Endometrial microvascular endothelial cells (primary cell): ENCODE measurements around the gene LAMC3. TPM values are rescaled to one million over a fixed set of nuclear protein-coding genes. Genes with fewer than 3 reads are reported as not detected.

ENCODE experiments used
- in situ Hi-C: cut with HindIII; loops from 2 replicates; pipeline ENCODE4 v1.10.0; 2017; ENCODE audit warnings: low sequenced_read_pairs, low pct_unique_long_range_greater_than_20kb; ENCODE audit errors: inconsistent ontology term
- total RNA-seq: library from RNA; depleted of rRNA; stranded (reverse); fragments of >200 nt; gene quantifications from one replicate; pipeline ENCODE4 v1.2.3, GENCODE V29; 2015; ENCODE audit errors: inconsistent ontology term

Gene LAMC3
- total RNA-seq, 1 donor from 2014 or later = not detected

GRCh38 chr9:131001990-131002389 lies 7.0 kb upstream of the LAMC3 start:
- in situ Hi-C loops = no loop called here

GRCh38 chr9:131006601-131007000 lies 2.4 kb upstream of the LAMC3 start:
- in situ Hi-C loops = no loop called here

- in situ Hi-C loops = no loop called here
Measured at GRCh38 chr9:131008086-131008485, 888 bp upstream of the LAMC3 start.

GRCh38 chr9:131008563-131008908 lies 438 bp upstream of the LAMC3 start:
- in situ Hi-C loops = no loop called here

- in situ Hi-C loops = no loop called here
Measured at GRCh38 chr9:131010482-131011273, 1.7 kb downstream of the LAMC3 start.

- in situ Hi-C loops = no loop called here
Measured at GRCh38 chr9:131011274-131012022, 2.5 kb downstream of the LAMC3 start.

- in situ Hi-C loops = no loop called here
Measured at GRCh38 chr9:131012023-131012334, 3.0 kb downstream of the LAMC3 start.

GRCh38 chr9:131012396-131012917 lies 3.5 kb downstream of the LAMC3 start:
- in situ Hi-C loops = no loop called here

GRCh38 chr9:131013015-131013755 lies 4.2 kb downstream of the LAMC3 start:
- in situ Hi-C loops = no loop called here

GRCh38 chr9:131013771-131014676 lies 5.0 kb downstream of the LAMC3 start:
- in situ Hi-C loops = no loop called here

- in situ Hi-C loops = no loop called here
Measured at GRCh38 chr9:131015112-131015511, 6.1 kb downstream of the LAMC3 start.

GRCh38 chr9:131015876-131016397 lies 7.0 kb downstream of the LAMC3 start:
- in situ Hi-C loops = no loop called here

- in situ Hi-C loops = no loop called here
Measured at GRCh38 chr9:131017067-131017466, 8.1 kb downstream of the LAMC3 start.

- in situ Hi-C loops = no loop called here
Measured at GRCh38 chr9:131018621-131019020, 9.6 kb downstream of the LAMC3 start.

- in situ Hi-C loops = no loop called here
Measured at GRCh38 chr9:131019388-131020239, 10.6 kb downstream of the LAMC3 start.

GRCh38 chr9:131020388-131020787 lies 11.4 kb downstream of the LAMC3 start:
- in situ Hi-C loops = no loop called here

- in situ Hi-C loops = no loop called here
Measured at GRCh38 chr9:131020862-131021261, 11.9 kb downstream of the LAMC3 start.

GRCh38 chr9:131021785-131022184 lies 12.8 kb downstream of the LAMC3 start:
- in situ Hi-C loops = no loop called here
